Right hindlimb (tissue), 1 donor: ENCODE data around the gene CAPNS2.

Experiments used
- DNase-seq: peaks from one replicate; pipeline ENCODE4 v3.0.0-alpha.2; 2018

CAPNS2 gene

DNA sequence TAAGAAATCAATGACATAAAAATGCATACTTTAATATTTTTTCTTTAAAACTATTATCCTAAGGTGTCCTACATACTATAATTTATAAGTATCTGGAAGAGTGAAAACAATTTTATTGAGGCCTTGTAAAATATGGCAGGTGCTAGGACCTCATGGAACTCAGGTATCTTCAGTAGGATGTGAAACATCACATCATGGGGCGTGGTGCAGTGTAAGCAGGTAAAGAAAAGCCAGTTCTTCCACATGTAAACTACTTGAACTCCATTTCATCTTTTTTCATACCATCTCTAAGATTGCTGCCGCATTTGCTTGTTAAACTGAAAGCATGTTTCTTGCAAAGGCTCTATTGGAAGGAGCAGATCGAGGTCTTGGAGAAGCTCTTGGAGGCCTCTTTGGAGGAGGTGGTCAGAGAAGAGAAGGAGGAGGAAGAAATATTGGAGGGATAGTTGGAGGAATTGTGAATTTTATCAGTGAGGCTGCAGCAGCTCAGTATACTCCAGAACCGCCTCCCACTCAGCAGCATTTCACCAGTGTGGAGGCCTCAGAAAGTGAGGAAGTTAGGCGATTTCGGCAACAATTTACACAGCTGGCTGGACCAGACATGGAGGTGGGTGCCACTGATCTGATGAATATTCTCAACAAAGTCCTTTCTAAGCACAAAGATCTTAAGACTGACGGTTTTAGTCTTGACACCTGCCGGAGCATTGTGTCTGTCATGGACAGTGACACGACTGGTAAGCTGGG is at the start of gene CAPNS2:
TSS of gene CAPNS2 (plus strand) at position 253 of the 744 bp plus-strand sequence. CDS start at position 326, 73 bp downstream.
- DNase-seq: no peak

- no peak for DNase-seq
Measured at GRCh38 chr16:55521792-55522191, 44.7 kb upstream of the CAPNS2 start.

GRCh38 chr16:55526441-55526840 is 40.0 kb upstream of the CAPNS2 start:
- DNase-seq: no peak

GRCh38 chr16:55527885-55528284 is 38.6 kb upstream of the CAPNS2 start:
- DNase-seq: no peak

DNA sequence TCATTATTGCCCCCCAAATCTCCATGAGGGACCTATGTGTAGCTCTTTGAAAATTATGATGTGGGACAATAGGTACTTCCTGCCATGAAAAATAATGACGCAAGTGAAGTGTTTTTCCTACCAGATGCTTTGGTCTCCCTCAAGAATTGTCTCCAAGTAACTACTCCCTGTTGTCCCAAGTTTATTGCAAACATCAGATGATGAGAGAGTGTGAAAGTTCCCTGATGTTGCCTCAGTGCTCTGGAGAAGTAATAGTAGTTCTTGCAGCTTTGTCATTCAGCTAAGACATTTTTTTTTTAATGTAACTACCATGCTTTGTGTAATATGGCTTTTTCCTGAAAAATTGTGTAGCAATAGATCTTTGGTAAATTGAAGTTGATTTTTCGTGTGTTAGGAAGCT is 37.5 kb upstream of the CAPNS2 start:
- no peak for DNase-seq

DNA sequence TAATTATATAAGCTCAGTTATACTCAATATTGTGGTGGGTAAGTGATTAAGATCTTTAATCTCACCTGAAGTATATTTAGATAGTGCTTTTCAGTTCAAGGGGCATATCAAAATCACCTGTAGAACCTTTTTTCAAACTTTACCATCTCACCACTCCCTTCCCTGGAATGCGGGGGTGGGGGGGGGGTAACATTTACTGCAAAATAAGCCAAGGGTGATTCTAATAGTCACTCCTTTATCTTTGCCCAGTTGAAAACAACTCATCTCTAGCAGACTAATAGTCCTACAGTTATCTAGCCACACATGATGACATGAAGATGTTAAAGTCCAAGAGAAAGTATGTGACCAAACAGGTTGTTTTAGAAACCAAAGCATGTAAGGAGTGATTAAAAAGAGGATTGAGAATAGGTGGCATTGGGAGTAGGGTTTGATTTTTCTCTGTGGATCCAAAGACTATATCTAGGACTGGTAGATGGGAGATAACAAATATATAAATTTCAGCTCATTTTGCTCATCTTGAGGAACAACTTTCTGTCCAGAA is 36.1 kb upstream of the CAPNS2 start:
- DNase-seq: no peak

- DNase-seq: no peak
Measured at GRCh38 chr16:55532227-55532626, 34.3 kb upstream of the CAPNS2 start.

GRCh38 chr16:55534756-55535155 is 31.7 kb upstream of the CAPNS2 start:
- DNase-seq: no peak

DNA sequence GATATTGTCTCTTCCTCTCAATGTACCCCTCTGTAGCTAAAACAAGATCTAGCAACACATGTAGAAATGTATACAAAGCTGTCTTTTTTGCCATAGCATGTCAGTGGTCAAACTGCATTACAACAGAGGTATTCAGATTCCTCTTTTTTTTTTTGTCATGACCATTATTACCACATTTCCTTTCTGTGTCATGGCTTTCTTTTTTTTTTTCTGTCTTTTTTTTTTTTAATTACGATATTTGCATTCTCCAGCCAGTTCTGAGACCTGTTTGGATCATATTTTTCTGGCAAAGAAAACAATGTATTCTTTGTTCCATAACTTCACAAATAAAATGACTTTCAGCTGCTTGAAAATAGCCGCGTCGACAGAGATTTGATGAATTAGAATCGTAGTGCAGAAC is 27.4 kb upstream of the CAPNS2 start:
- DNase-seq: no peak

DNA sequence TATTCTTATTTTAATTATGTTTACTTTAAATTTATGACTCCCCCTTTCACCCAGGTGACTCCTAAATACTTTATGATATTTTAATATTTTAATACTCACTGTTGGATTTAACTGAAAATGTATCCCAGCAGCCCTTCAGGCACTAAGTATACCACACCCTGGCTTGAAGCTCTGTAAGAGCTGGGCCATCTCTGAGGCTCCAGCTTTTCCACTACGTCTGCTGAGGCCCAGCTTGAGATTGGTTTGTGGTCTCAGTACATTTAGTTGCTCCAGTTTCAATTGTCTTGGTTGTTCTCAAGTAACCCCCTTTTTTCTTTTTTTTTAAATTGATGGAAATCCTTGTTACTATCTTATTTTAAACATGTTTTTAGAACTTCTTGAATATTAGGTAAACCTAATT is 27.0 kb upstream of the CAPNS2 start:
- DNase-seq: peak; percentile 60

DNA sequence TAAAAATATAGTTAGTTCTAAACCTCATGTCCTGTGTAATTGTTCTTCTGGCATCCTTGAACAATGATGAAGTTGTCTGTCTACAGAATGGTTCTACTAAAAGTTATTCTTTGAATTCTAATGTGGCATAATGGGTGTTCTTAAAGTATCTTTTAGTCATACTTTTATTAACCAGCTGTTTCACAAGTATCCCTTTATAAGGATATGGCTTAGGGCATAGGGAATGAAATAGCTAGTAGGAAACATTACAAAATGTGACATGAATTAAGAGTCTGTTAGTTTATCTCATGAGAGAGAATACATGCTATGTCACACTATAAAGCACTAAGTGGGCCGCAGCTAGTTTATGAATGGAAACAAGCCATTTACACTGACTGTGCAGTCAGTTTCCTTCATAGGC is 26.3 kb upstream of the CAPNS2 start:
- DNase-seq: no peak

GRCh38 chr16:55542459-55543082 is 23.9 kb upstream of the CAPNS2 start:
- no peak for DNase-seq

- DNase-seq: no peak
Measured at GRCh38 chr16:55543472-55543871, 23.0 kb upstream of the CAPNS2 start.

DNA sequence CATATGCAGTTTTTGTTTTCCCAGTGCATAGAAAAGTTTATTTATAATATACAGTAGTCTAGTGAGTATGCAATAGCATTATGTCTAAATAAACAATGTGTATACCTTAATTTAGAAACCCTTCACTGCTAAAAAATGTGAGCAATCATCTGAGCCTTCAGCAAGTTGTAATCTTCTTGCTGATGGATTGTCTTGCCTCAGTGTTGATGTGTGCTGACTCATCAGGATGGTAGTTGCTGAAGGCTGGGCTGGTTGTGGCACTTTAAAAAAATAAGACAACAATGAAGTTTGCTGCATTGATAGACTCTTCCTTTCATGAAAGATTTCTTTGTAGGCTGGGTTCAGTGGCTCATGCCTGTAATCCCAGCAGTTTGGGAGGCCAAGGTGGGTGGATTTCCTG is 13.9 kb upstream of the CAPNS2 start:
- no peak for DNase-seq

DNA sequence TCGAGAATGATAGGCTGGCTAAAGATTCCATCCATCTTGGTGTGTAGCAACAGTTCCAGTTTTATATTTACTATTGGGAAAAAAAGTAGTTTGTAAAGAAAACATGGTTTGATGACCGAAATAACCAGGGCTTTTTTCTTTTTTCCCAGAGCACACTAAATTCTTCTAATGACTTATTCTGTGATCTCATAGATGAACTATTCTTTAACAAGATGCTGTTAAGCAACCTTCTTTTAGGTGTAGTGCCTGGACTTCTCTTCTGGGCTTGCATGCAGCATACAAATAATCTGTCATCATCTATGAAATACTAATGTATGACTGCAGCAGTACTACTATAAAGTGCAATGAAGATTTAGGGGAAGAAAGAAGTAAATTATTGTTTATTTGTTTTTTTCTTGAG is 11.0 kb upstream of the CAPNS2 start:
- DNase-seq: no peak

DNA sequence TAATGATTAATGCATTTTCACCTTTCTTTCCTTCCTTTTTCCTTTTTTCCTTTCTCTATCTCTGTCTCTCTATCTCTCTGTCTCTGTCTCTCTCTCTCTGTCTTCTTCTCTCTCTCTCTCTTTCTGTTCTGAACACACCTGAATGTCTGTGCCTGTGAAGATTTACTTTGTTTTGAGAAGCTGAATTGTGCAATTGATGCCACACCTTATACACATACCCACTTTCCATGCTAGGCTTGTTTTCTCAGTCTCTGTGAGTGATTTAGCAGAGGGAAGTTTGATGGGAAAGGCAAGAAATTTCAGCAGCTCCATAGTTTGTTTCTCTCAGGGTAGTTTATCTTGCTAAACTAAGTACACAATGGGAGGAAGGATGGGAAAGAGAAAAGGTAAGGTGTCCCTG is 9.3 kb upstream of the CAPNS2 start:
- no peak for DNase-seq

- no peak for DNase-seq
Measured at GRCh38 chr16:55559233-55559632, 7.3 kb upstream of the CAPNS2 start.

DNA sequence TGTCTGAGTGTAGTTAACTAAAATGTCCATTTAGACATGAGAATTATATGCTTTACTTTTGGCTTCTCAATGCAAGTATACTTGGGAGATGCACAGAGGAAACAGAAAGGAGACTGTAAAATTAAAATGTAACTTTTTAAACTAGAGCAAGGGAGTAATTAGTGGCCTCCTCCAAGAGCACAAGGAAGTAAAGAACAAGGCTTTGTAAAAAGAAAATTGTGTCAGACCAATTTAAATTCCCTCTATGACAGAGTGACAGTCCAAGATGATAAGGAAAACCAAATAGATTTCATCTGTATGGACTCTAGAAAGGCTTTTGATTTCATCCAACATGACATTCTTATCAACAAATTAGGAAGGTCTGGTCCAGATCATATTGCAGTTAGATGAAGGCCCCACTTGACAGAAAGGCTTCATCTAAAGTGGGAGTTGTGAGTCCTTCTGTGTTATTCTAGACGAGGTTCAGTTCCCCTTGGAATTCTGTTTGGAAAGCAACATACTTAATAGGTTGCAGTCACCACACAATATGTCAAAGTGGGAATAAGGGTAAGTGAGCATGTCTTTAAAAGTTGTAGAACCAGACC is 6.5 kb upstream of the CAPNS2 start:
- DNase-seq: no peak

- no peak for DNase-seq
Measured at GRCh38 chr16:55561319-55561848, 5.1 kb upstream of the CAPNS2 start.

DNA sequence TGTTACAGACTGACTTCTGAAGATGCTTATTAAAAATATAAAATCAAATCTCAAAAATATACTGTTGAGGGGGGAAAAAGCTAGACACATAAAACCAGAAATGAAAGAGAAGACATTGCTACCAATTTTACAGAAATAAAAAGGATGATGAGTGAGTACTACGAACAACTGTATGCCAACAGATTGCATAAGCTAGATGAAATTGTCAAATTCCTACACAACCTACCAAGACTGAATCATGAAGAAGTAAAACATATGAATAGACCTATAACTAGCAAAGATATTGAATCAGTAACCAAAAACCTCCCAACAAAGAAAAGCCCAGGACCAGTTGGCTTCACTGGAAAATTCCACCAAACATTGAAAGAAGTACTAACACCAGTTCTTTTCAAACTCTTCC is 3.5 kb upstream of the CAPNS2 start:
- no peak for DNase-seq

DNA sequence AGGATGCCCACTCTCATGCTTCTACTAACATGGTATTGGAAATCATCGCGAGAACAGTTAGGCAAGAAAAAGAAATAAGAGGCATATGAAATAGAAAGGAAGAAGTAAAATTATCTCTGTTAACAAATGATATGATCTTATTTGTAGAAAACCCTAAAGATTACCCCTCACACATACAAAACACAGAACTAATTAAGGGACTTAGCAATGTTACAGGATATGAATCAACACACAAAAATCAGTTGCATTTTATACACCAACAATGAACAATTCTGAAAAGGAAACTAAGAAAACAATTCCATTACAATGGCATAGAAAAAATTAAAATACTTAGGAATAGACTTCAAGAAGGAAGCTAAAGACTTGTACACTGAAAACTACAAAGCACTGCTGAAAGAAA is 2.7 kb upstream of the CAPNS2 start:
- DNase-seq: no peak

- DNase-seq: no peak
Measured at GRCh38 chr16:55565086-55565485, 1.4 kb upstream of the CAPNS2 start.

DNA sequence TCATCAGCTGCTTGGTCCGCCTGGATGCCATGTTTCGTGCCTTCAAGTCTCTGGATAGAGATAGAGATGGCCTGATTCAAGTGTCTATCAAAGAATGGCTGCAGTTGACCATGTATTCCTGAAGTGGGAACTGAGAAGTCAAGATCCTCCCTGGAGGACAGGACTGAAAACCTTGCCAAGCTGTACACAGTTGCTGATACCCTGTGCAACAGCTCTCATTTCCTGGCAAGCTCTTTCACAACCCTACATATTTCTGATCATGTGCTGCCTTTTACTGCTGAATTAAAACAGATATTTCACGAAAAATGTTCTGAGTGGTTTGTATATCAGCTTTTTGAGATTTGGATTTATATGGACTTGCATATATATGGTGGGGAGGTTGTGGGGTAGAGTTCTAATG is 898 bp downstream of the CAPNS2 start:
- no peak for DNase-seq

DNA sequence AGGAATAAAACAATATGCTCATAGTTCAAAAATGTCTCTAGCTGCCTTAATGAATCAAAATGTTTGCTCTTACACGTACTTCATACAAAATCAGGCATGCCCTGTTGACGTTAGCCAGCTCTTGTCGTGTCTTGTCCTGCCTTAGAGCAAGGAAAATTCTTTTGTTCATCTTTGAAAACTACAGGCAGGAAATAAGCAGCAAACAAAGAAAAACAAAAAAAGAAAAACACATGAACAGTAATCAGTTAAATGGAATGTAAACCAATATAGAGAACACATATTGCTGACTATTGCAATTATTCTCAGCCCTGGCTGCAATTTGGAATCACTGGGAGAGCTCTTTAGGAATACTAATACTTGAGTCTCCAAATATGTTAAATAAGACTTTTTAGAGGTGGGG is 1.7 kb downstream of the CAPNS2 start:
- DNase-seq: no peak
